CD4-positive, alpha-beta T cell (primary cell): Measurements from ENCODE around the gene MUC4. TPM values are rescaled to one million over a fixed set of nuclear protein-coding genes. Genes with fewer than 3 reads are reported as not detected.
A peak's percentile ranks its signal among the peaks of the same experiment; 100 is the strongest.

Experiments
- ATAC-seq: fragments of 200-7000 bp; cut with Tn5 transposase; one replicate; pipeline ENCODE4 v1.10.0; 2022; ENCODE audit warnings: mild to moderate bottlenecking; ENCODE audit not compliant: poor library complexity
- CTCF ChIA-PET: fragments of 350-600 bp; sonication (Branson Sonifier 250); formaldehyde crosslinking; loops from one replicate; lab custom pipeline; 2021; ENCODE audit warnings: antibody characterized with exemption, inconsistent platforms; lab: Charles Lee
- POLR2A ChIA-PET: fragments of 350-600 bp; sonication (Branson Sonifier 250); formaldehyde crosslinking; loops from one replicate; lab custom pipeline; 2021; ENCODE audit warnings: antibody characterized with exemption, inconsistent platforms; lab: Charles Lee
- DNase-seq, 14 experiments: peaks; one replicate each; pipeline ENCODE4 v3.0.0-alpha.2; 2013 to 2020; ENCODE audit warnings: mixed read lengths in 2 of 14
- H3K27ac ChIP-seq, 2 donors: one replicate each; pipeline versions ENCODE4 v1.5.1 to v1.7.0; 2013; ENCODE audit warnings: low read length in 2 of 2, low read depth in 1 of 2, mild to moderate bottlenecking in 1 of 2
- H3K27me3 ChIP-seq, 2 experiments: 1 replicate in 1 of 2; 2 replicates in 1 of 2; pipeline versions ENCODE4 v1.6.1 to v1.7.0; 2013; ENCODE audit warnings: low read length in 2 of 2, control low read depth in 1 of 2, mild to moderate bottlenecking in 1 of 2, moderate library complexity in 1 of 2; ENCODE audit not compliant: insufficient read depth in 2 of 2, control insufficient read depth in 1 of 2
- H3K36me3 ChIP-seq: one replicate; pipeline ENCODE4 v1.6.1; 2013; ENCODE audit warnings: low read length, control low read depth; ENCODE audit not compliant: insufficient read depth
- H3K4me1 ChIP-seq: one replicate; pipeline ENCODE4 v1.6.1; 2013; ENCODE audit warnings: low read length, control low read depth; ENCODE audit not compliant: insufficient read depth
- H3K4me3 ChIP-seq: one replicate; pipeline ENCODE4 v1.5.1; 2013; ENCODE audit warnings: mild to moderate bottlenecking, low read length, moderate library complexity
- H3K9me3 ChIP-seq, 2 experiments: 1 replicate in 1 of 2; 2 replicates in 1 of 2; pipeline versions ENCODE4 v1.6.1 to v1.7.0; 2013; ENCODE audit warnings: low read length in 2 of 2, mild to moderate bottlenecking in 2 of 2, control low read depth in 1 of 2, moderate library complexity in 1 of 2; ENCODE audit not compliant: control insufficient read depth in 1 of 2, insufficient read depth in 1 of 2
- H3K27ac Mint-ChIP-seq: one replicate; pipeline ENCODE4 v1.8.0; 2020; ENCODE audit warnings: mixed read lengths
- H3K27me3 Mint-ChIP-seq: one replicate; pipeline ENCODE4 v1.8.0; 2021; ENCODE audit warnings: mixed read lengths
- H3K36me3 Mint-ChIP-seq: one replicate; pipeline ENCODE4 v1.8.0; 2021; ENCODE audit warnings: low read depth, mixed read lengths
- H3K4me1 Mint-ChIP-seq: one replicate; pipeline ENCODE4 v1.8.0; 2021; ENCODE audit warnings: low read depth, mixed read lengths
- H3K4me3 Mint-ChIP-seq: one replicate; pipeline ENCODE4 v1.8.0; 2020; ENCODE audit warnings: mild to moderate bottlenecking, mixed read lengths
- H3K9me3 Mint-ChIP-seq: one replicate; pipeline ENCODE4 v1.8.0; 2020; ENCODE audit warnings: mixed read lengths
- CTCF ChIP-seq: fragments of 200-600 bp; IDR thresholded peaks from one replicate; pipeline ENCODE4 v1.8.0; 2022; ENCODE audit warnings: antibody characterized with exemption, mild to moderate bottlenecking
- intact Hi-C, 2 experiments: fragments of 100-400 bp; cut with DNase I in 1 of 2; cut with micrococcal nuclease in 1 of 2; formaldehyde crosslinking; loops; one replicate each; pipeline versions ENCODE4 v1.15.1 to v1.9.0; 2023 to 2025; cut with DNase I, micrococcal nuclease
- total RNA-seq, 174 experiments: library from RNA in 2 of 174; stranded (reverse) in 2 of 174; gene quantifications; one replicate each; pipeline ENCODE4 v1.2.3 and lab custom pipeline; 2021 to 2026

MUC4 gene
- total RNA-seq, 2 experiments from 2014 or later, result not detected

- ChIA-PET CTCF (no interaction called here), POLR2A (no interaction called here)
- ATAC-seq, result no peak
- Histone ChIP-seq H3K9me3 (peaks cover 0 to 17% of the 10 kb centered on the region in 2 experiments), H3K27ac (no peak overlapping the region), H3K36me3 (no peaks in the 10 kb centered on the region), H3K4me1 (no peaks in the 10 kb centered on the region), H3K4me3 (no peak overlapping the region), H3K27me3 (no peaks in the 10 kb centered on the region)
- intact Hi-C loops, result no loop called here
- DNase-seq, result peak in 2 of 14 experiments; percentile 6 to 21
- Mint-ChIP-seq H3K27ac (no peak overlapping the region), H3K4me3 (no peak overlapping the region), H3K4me1 (no peaks in the 10 kb centered on the region), H3K36me3 (no peaks in the 10 kb centered on the region), H3K9me3 (no peaks in the 10 kb centered on the region), H3K27me3 (no peaks in the 10 kb centered on the region)
- TF ChIP-seq CTCF, result no peak
Measured at GRCh38 chr3:195815169-195815771, 3.5 kb upstream of the MUC4 start.

GRCh38 chr3:195813916-195814640 is 2.3 kb upstream of the MUC4 start:
- peak in 2 of 14 experiments; percentile 4 to 28 for DNase-seq
- Histone ChIP-seq H3K27me3 (no peaks in the 10 kb centered on the region), H3K27ac (no peak overlapping the region), H3K9me3 (peaks cover 0 to 17% of the 10 kb centered on the region in 2 experiments), H3K36me3 (no peaks in the 10 kb centered on the region), H3K4me1 (no peaks in the 10 kb centered on the region), H3K4me3 (no peak overlapping the region)
- intact Hi-C loops, result no loop called here
- H3K27me3 Mint-ChIP-seq, result no peaks in the 10 kb centered on the region
- no peaks in the 10 kb centered on the region for H3K36me3 Mint-ChIP-seq
- ChIA-PET CTCF (no interaction called here), POLR2A (no interaction called here)
- TF ChIP-seq CTCF, result no peak
- ATAC-seq, result no peak
- no peaks in the 10 kb centered on the region for H3K4me1 Mint-ChIP-seq
- H3K9me3 Mint-ChIP-seq, result no peaks in the 10 kb centered on the region
- H3K4me3 Mint-ChIP-seq, result no peak overlapping the region
- no peak overlapping the region for H3K27ac Mint-ChIP-seq

GRCh38 chr3:195812366-195812765 is 637 bp upstream of the MUC4 start:
- Histone ChIP-seq H3K9me3 (peaks cover 0 to 15% of the 10 kb centered on the region in 2 experiments), H3K4me3 (no peak overlapping the region), H3K27me3 (no peaks in the 10 kb centered on the region), H3K27ac (no peak overlapping the region), H3K4me1 (no peaks in the 10 kb centered on the region), H3K36me3 (no peaks in the 10 kb centered on the region)
- DNase-seq (no peak), ATAC-seq (no peak)
- ChIA-PET POLR2A (no interaction called here), CTCF (no interaction called here)
- Mint-ChIP-seq H3K36me3 (no peaks in the 10 kb centered on the region), H3K4me3 (no peak overlapping the region), H3K27ac (no peak overlapping the region), H3K4me1 (no peaks in the 10 kb centered on the region), H3K27me3 (no peaks in the 10 kb centered on the region), H3K9me3 (no peaks in the 10 kb centered on the region)
- TF ChIP-seq CTCF, result no peak
- intact Hi-C loops, result no loop called here
